Endothelial cell of umbilical vein (primary cell): Measurements from ENCODE around the gene FREM1. TPM values are rescaled to one million over a fixed set of nuclear protein-coding genes. Genes with fewer than 3 reads are reported as not detected.

Source experiments
- BruUV-seq: library from RNA; stranded (reverse); fragments of 400-500 nt; replicated peaks from 2 replicates; lab custom pipeline; 2021; lab: Mats Ljungman, UMichigan
- CTCF ChIA-PET: fragments of 300-600, 350-600 bp; sonication (Branson Sonifier 250); formaldehyde crosslinking; loops from one replicate; lab custom pipeline; 2021; ENCODE audit warnings: antibody characterized with exemption, inconsistent platforms; lab: Charles Lee
- POLR2A ChIA-PET: fragments of 300-600, 350-600 bp; sonication (Branson Sonifier 250); formaldehyde crosslinking; loops from one replicate; lab custom pipeline; 2021; ENCODE audit warnings: antibody characterized with exemption, inconsistent platforms; lab: Charles Lee
- DNase-seq: peaks from one replicate; pipeline ENCODE4 v3.0.0-alpha.2; 2011; ENCODE audit warnings: low read depth, low spot score
- FAIRE-seq: peaks from 2 replicates; lab custom pipeline; 2011; peaks lifted over from hg19 to GRCh38; lab: Jason Lieb, UNC
- H2AFZ ChIP-seq: 2 replicates; pipeline ENCODE4 v1.6.0; 2012; ENCODE audit warnings: low read depth, low read length, control low read depth, inconsistent platforms
- H3K27ac ChIP-seq: 2 replicates; pipeline ENCODE4 v1.5.1; 2011; ENCODE audit warnings: low read depth, mild to moderate bottlenecking, control low read depth, low read length, moderate library complexity; ENCODE audit not compliant: insufficient read depth
- H3K27me3 ChIP-seq, 2 experiments: 2 replicates each; pipeline versions ENCODE4 v1.6.0 to v1.6.1; 2011; ENCODE audit warnings: low read length in 2 of 2, mixed read lengths in 1 of 2; ENCODE audit not compliant: control insufficient read depth in 2 of 2, insufficient read depth in 2 of 2
- H3K36me3 ChIP-seq, 2 experiments: 2 replicates in 1 of 2; 3 replicates in 1 of 2; pipeline ENCODE4 v1.5.1; 2011; ENCODE audit warnings: low read length in 2 of 2, mild to moderate bottlenecking in 1 of 2, moderate library complexity in 1 of 2; ENCODE audit not compliant: control insufficient read depth in 2 of 2, insufficient read depth in 2 of 2; ENCODE audit errors: extremely low read depth in 1 of 2
- H3K4me1 ChIP-seq: 3 replicates; pipeline ENCODE4 v1.5.1; 2011; ENCODE audit warnings: mild to moderate bottlenecking, low read length; ENCODE audit not compliant: control insufficient read depth, insufficient read depth; ENCODE audit errors: extremely low read depth
- H3K4me2 ChIP-seq: 2 replicates; pipeline ENCODE4 v1.6.1; 2011; ENCODE audit warnings: low read length, control low read depth, mixed read lengths; ENCODE audit not compliant: insufficient read depth
- H3K4me3 ChIP-seq, 3 experiments: fragments of 200-600 bp in 1 of 3; sonication (generic), shearing (Covaris generic) in 1 of 3; replicated peaks in 1 of 3; 2 replicates each; pipeline ENCODE4 v1.5.1; 2011 to 2016; ENCODE audit warnings: control low read depth in 3 of 3, low read length in 3 of 3, mild to moderate bottlenecking in 2 of 3, inconsistent platforms in 1 of 3, low read depth in 1 of 3, moderate library complexity in 1 of 3; ENCODE audit not compliant: insufficient read depth in 1 of 3
- H3K79me2 ChIP-seq: 2 replicates; pipeline ENCODE4 v1.6.0; 2012; ENCODE audit warnings: low read length, inconsistent platforms; ENCODE audit not compliant: control insufficient read depth, insufficient read depth
- H3K9ac ChIP-seq: replicated peaks from 2 replicates; pipeline ENCODE3; 2011; ENCODE audit warnings: low read length, control low read depth; ENCODE audit not compliant: insufficient read depth; ENCODE audit errors: extremely low read depth
- H3K9me1 ChIP-seq: replicated peaks from 3 replicates; pipeline ENCODE4 v1.6.0; 2011; ENCODE audit warnings: mild to moderate bottlenecking, low read length; ENCODE audit not compliant: control insufficient read depth, insufficient read depth; ENCODE audit errors: extremely low read depth
- H3K9me3 ChIP-seq: replicated peaks from 2 replicates; pipeline ENCODE4 v1.5.1; 2012; ENCODE audit warnings: low read length, inconsistent platforms; ENCODE audit not compliant: control insufficient read depth, insufficient read depth
- H4K20me1 ChIP-seq: replicated peaks from 2 replicates; pipeline ENCODE3; 2011; ENCODE audit warnings: mild to moderate bottlenecking, low read length; ENCODE audit not compliant: control insufficient read depth, insufficient read depth; ENCODE audit errors: extremely low read depth
- EZH2 ChIP-seq: IDR thresholded peaks from 2 replicates; pipeline ENCODE4 v1.6.1; 2012; ENCODE audit warnings: borderline replicate concordance, low read depth, mild to moderate bottlenecking, moderate library complexity, low read length, inconsistent platforms; ENCODE audit not compliant: severe bottlenecking
- FOS ChIP-seq: IDR thresholded peaks from 2 replicates; pipeline ENCODE4 v1.6.1; 2011; ENCODE audit warnings: mild to moderate bottlenecking, low read length, moderate library complexity, borderline replicate concordance; ENCODE audit not compliant: insufficient read depth
- GATA2 ChIP-seq: IDR thresholded peaks from 2 replicates; pipeline ENCODE4 v1.7.0; 2011; ENCODE audit warnings: low read depth, mild to moderate bottlenecking, moderate library complexity, mixed read lengths, low read length; ENCODE audit not compliant: insufficient read length, insufficient read depth
- JUN ChIP-seq: IDR thresholded peaks from 2 replicates; pipeline ENCODE4 v1.6.1; 2011; ENCODE audit warnings: borderline replicate concordance, low read depth; ENCODE audit not compliant: insufficient read length, insufficient read depth
- MYC ChIP-seq: IDR thresholded peaks from one replicate; pipeline ENCODE4 v1.6.1; 2011; ENCODE audit warnings: mild to moderate bottlenecking, low read depth, low read length
- POLR2A ChIP-seq: IDR thresholded peaks from 2 replicates; pipeline ENCODE4 v1.6.1; 2012; ENCODE audit warnings: low read depth, mild to moderate bottlenecking, control low read depth, low read length
- POLR2AphosphoS5 ChIP-seq: IDR thresholded peaks from 2 replicates; pipeline ENCODE4 v1.6.1; 2012; ENCODE audit warnings: low read depth, mild to moderate bottlenecking, control low read depth, low read length, moderate library complexity; ENCODE audit not compliant: insufficient read depth
- dilution Hi-C: fragments of 300-500 bp; cut with MboI; formaldehyde crosslinking; loops from one replicate; pipeline ENCODE4 v1.15.0; 2019; ENCODE audit warnings: low sequenced_read_pairs; ENCODE audit not compliant: extremely low pct_ligation_motif_present
- intact Hi-C: fragments of 100-400 bp; cut with micrococcal nuclease; formaldehyde crosslinking; loops from one replicate; pipeline ENCODE4 v1.10.0; 2022
- polyA plus RNA-seq, 4 experiments: library from polyadenylated mRNA; depleted of rRNA in 3 of 4; stranded (reverse) in 3 of 4; unstranded in 1 of 4; fragments of >200 nt; gene quantifications; 2 replicates each; pipeline versions ENCODE4 v1.2.1 to v1.2.3, GENCODE V29; 2011 to 2012; ENCODE audit warnings: missing spikeins in 1 of 4
- total RNA-seq: library from RNA; stranded (reverse); gene quantifications from 2 replicates; pipeline ENCODE4 v1.2.3, GENCODE V29; 2021
- TF ChIP-seq, protein P1 (sequence below): IDR thresholded peaks from 2 replicates; pipeline ENCODE4 v1.6.1; 2011; ENCODE audit not compliant: insufficient read depth, insufficient read length
- TF ChIP-seq, protein P2 (sequence below), 2 donors: IDR thresholded peaks; 1 replicate in 1 of 2; 2 replicates in 1 of 2; pipeline ENCODE4 v1.5.1; 2011; ENCODE audit warnings: low read length in 2 of 2, mild to moderate bottlenecking in 2 of 2, moderate library complexity in 2 of 2, control low read depth in 1 of 2, inconsistent platforms in 1 of 2, low read depth in 1 of 2; ENCODE audit not compliant: insufficient read depth in 1 of 2; ENCODE audit errors: extremely low read depth in 1 of 2

Gene FREM1
- total and polyA plus RNA-seq, 2 donors (not counting 3 experiments of a cell fraction or from before 2014, with no cell fraction given): 0.10 to 0.29 TPM

- H3K4me3 ChIP-seq: no peak overlapping the region
- H2AFZ ChIP-seq: no peak overlapping the region
- TF ChIP-seq, protein P1, sequence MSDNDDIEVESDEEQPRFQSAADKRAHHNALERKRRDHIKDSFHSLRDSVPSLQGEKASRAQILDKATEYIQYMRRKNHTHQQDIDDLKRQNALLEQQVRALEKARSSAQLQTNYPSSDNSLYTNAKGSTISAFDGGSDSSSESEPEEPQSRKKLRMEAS: no peak
- TF ChIP-seq MYC (no peak), JUN (no peak), EZH2 (no peak), POLR2A (no peak), FOS (no peak), GATA2 (no peak), POLR2AphosphoS5 (no peak)
- TF ChIP-seq, protein P2, sequence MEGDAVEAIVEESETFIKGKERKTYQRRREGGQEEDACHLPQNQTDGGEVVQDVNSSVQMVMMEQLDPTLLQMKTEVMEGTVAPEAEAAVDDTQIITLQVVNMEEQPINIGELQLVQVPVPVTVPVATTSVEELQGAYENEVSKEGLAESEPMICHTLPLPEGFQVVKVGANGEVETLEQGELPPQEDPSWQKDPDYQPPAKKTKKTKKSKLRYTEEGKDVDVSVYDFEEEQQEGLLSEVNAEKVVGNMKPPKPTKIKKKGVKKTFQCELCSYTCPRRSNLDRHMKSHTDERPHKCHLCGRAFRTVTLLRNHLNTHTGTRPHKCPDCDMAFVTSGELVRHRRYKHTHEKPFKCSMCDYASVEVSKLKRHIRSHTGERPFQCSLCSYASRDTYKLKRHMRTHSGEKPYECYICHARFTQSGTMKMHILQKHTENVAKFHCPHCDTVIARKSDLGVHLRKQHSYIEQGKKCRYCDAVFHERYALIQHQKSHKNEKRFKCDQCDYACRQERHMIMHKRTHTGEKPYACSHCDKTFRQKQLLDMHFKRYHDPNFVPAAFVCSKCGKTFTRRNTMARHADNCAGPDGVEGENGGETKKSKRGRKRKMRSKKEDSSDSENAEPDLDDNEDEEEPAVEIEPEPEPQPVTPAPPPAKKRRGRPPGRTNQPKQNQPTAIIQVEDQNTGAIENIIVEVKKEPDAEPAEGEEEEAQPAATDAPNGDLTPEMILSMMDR (IDR thresholded peaks at IDR 0.05; ENCODE audit: extremely low read depth in 1 of 2, insufficient read depth in 1 of 2, low read depth in 1 of 2, low read length in 2 of 2): no peak
- no peak overlapping the region for H3K27ac ChIP-seq
- H3K9me3 ChIP-seq: no peaks in the 10 kb centered on the region
- H3K4me1 ChIP-seq: no peaks in the 10 kb centered on the region
- H3K36me3 ChIP-seq: no peaks in the 10 kb centered on the region
- H3K9me1 ChIP-seq: no peaks in the 10 kb centered on the region
- POLR2A ChIA-PET: no interaction called here
- no peaks in the 10 kb centered on the region for H4K20me1 ChIP-seq
- dilution Hi-C loops (no loop called here), intact Hi-C loops (no loop called here)
- DNase-seq (no peak), FAIRE-seq (no peak)
- no peak overlapping the region for H3K4me2 ChIP-seq
- H3K79me2 ChIP-seq: no peaks in the 10 kb centered on the region
- no peak overlapping the region for H3K9ac ChIP-seq
- no TSS peak for BruUV-seq
- H3K27me3 ChIP-seq: peaks cover 0 to 2% of the 10 kb centered on the region in 2 experiments
- CTCF ChIA-PET: no interaction called here
Measured at GRCh38 chr9:14863402-14863801, 46.8 kb downstream of the FREM1 start.
